Caco-2 (cell line): ENCODE data around the gene GIGYF1. TPM values are rescaled to one million over a fixed set of nuclear protein-coding genes. Genes with fewer than 3 reads are reported as not detected.
"Not testable (repeated sequence)": the region's sequence is repeated elsewhere in the genome, so short reads cannot be mapped to it uniquely, and the experiment has no call there.

Experiments
- BruUV-seq: library from RNA; stranded (reverse); fragments of 400-500 nt; replicated peaks from 2 replicates; lab custom pipeline; 2021; lab: Mats Ljungman, UMichigan
- CTCF ChIA-PET: fragments of 300-600 bp; sonication (Branson Sonifier 250); formaldehyde crosslinking; loops from one replicate; lab custom pipeline; 2022; ENCODE audit warnings: antibody characterized with exemption; lab: Charles Lee
- POLR2A ChIA-PET: fragments of 300-600 bp; sonication (Branson Sonifier 250); formaldehyde crosslinking; loops from one replicate; lab custom pipeline; 2022; ENCODE audit warnings: antibody characterized with exemption; lab: Charles Lee
- DNase-seq, 2 experiments: peaks; one replicate each; pipeline versions ENCODE4 v3.0.0 to v3.0.0-alpha.2; 2020 to 2022
- H3K27me3 ChIP-seq: replicated peaks from 2 replicates; pipeline ENCODE4 v1.6.0; 2011; ENCODE audit warnings: low read length; ENCODE audit not compliant: control insufficient read depth, insufficient read depth
- H3K36me3 ChIP-seq: 2 replicates; pipeline ENCODE4 v1.5.1; 2011; ENCODE audit warnings: low read length; ENCODE audit not compliant: control insufficient read depth, insufficient read depth
- H3K4me1 ChIP-seq: fragments of 250-450 bp; sonication (Bioruptor Pico); 2 replicates; pipeline ENCODE4 v1.5.1; 2020; ENCODE audit warnings: mild to moderate bottlenecking
- H3K4me3 ChIP-seq: 2 replicates; pipeline ENCODE4 v1.5.1; 2011; ENCODE audit warnings: low read depth, mild to moderate bottlenecking, control low read depth, low read length
- H3K9me3 ChIP-seq: fragments of 250-450 bp; sonication (Bioruptor Pico); 2 replicates; pipeline ENCODE4 v1.5.1; 2020; ENCODE audit warnings: mild to moderate bottlenecking, moderate library complexity
- H3K27ac Mint-ChIP-seq: one replicate; pipeline ENCODE4 v1.8.0; 2022; ENCODE audit warnings: mixed read lengths; ENCODE audit not compliant: unreplicated experiment
- H3K27me3 Mint-ChIP-seq: one replicate; pipeline ENCODE4 v1.8.0; 2022; ENCODE audit warnings: mixed read lengths; ENCODE audit not compliant: insufficient read depth, unreplicated experiment
- H3K36me3 Mint-ChIP-seq: one replicate; pipeline ENCODE4 v1.8.0; 2022; ENCODE audit warnings: mild to moderate bottlenecking, mixed read lengths; ENCODE audit not compliant: insufficient read depth, unreplicated experiment
- H3K4me1 Mint-ChIP-seq: one replicate; pipeline ENCODE4 v1.8.0; 2022; ENCODE audit warnings: low read depth, mixed read lengths; ENCODE audit not compliant: unreplicated experiment
- H3K4me3 Mint-ChIP-seq: one replicate; pipeline ENCODE4 v1.8.0; 2022; ENCODE audit warnings: mild to moderate bottlenecking, moderate library complexity, mixed read lengths; ENCODE audit not compliant: unreplicated experiment
- H3K9me3 Mint-ChIP-seq: one replicate; pipeline ENCODE4 v1.8.0; 2022; ENCODE audit warnings: mixed read lengths; ENCODE audit not compliant: unreplicated experiment
- CTCF ChIP-seq, 2 experiments: fragments of 200-600 bp in 1 of 2; IDR thresholded peaks; 1 replicate in 1 of 2; 2 replicates in 1 of 2; pipeline versions ENCODE4 v1.5.1 to v1.8.0; 2011 to 2022; ENCODE audit warnings: antibody characterized with exemption in 1 of 2, control low read depth in 1 of 2, inconsistent platforms in 1 of 2, low read depth in 1 of 2, low read length in 1 of 2, mild to moderate bottlenecking in 1 of 2, moderate library complexity in 1 of 2; ENCODE audit not compliant: insufficient read depth in 1 of 2, severe bottlenecking in 1 of 2, unreplicated experiment in 1 of 2
- intact Hi-C: fragments of 100-400 bp; cut with micrococcal nuclease; formaldehyde crosslinking; loops from one replicate; pipeline ENCODE4 v1.10.0; 2022; ENCODE audit not compliant: unreplicated experiment
- total RNA-seq: library from RNA; stranded (reverse); gene quantifications from 2 replicates; pipeline ENCODE4 v1.2.3, GENCODE V29; 2022

GIGYF1 gene
- total RNA-seq, 1 experiment from 2014 or later, result 53.1 TPM

GRCh38 chr7:100668069-100668449 is 26.0 kb downstream of the GIGYF1 start:
- intact Hi-C loops, result no loop called here
- BruUV-seq, result no TSS peak
- Histone ChIP-seq H3K27me3 (no peaks in the 10 kb centered on the region; the same call in 1 of the 2 replicates), H3K36me3 (no peaks in the 10 kb centered on the region), H3K4me1 (no peaks in the 10 kb centered on the region), H3K9me3 (no peaks in the 10 kb centered on the region), H3K4me3 (no peak overlapping the region)
- Mint-ChIP-seq H3K4me3 (no peak overlapping the region), H3K27me3 (no peaks in the 10 kb centered on the region), H3K36me3 (peaks cover 1% of the 10 kb centered on the region), H3K9me3 (no peaks in the 10 kb centered on the region), H3K4me1 (no peaks in the 10 kb centered on the region), H3K27ac (no peak overlapping the region)
- CTCF ChIA-PET, result no interaction called here
- DNase-seq, result no peak
- no peak for TF ChIP-seq CTCF (IDR thresholded peaks at IDR 0.05; ENCODE audit: insufficient read depth in 1 of 2, low read depth in 1 of 2, low read length in 1 of 2, severe bottlenecking in 1 of 2, unreplicated experiment in 1 of 2)
- POLR2A ChIA-PET, result no interaction called here

DNA sequence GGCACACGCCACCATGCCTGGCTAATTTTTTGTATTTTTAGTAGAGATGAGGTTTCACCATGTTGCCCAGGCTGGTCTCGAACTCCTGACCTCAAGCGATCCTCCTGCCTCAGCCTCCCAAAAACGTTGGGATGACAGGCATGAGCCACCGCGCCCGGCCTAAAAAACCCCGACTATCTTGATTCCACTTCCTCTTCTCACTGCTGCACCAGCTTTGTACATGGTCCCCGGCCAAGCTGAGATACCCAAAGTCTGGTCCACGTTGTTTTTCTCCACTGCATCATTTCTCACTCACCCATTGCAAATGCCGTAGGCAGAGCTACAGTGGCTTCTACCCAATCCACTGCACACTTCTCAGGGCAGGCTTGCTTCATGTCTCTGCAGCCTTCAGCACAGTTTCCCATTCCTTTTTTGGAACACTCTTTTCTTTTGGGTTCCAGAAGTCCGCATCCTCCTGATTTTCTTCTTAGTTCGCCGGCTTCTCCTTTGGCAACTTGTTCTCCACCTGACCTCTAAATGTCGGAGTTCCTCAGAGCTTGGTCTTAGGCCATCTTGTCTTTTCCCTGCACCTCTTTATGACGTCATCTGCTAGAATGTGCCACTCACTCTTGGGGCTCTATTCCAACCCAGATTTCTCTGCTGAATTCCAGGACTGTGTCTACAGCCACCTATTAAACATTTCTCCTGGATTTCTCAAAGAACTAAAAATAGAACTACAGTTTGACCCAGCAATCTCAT is 26.6 kb downstream of the GIGYF1 start:
- Mint-ChIP-seq H3K27me3 (no peaks in the 10 kb centered on the region), H3K36me3 (no peaks in the 10 kb centered on the region), H3K9me3 (no peaks in the 10 kb centered on the region), H3K4me3 (no peak overlapping the region), H3K4me1 (no peaks in the 10 kb centered on the region), H3K27ac (no peak overlapping the region)
- no peak for TF ChIP-seq CTCF (IDR thresholded peaks at IDR 0.05; ENCODE audit: insufficient read depth in 1 of 2, low read depth in 1 of 2, low read length in 1 of 2, severe bottlenecking in 1 of 2, unreplicated experiment in 1 of 2)
- H3K27me3 ChIP-seq, result no peaks in the 10 kb centered on the region; the same call in 1 of the 2 replicates
- intact Hi-C loops, result no loop called here
- no peaks in the 10 kb centered on the region for H3K9me3 ChIP-seq
- no peaks in the 10 kb centered on the region for H3K4me1 ChIP-seq
- H3K36me3 ChIP-seq, result no peaks in the 10 kb centered on the region
- ChIA-PET POLR2A (no interaction called here), CTCF (no interaction called here)
- no peak for DNase-seq
- BruUV-seq, result no TSS peak
- H3K4me3 ChIP-seq, result no peak overlapping the region

- no peaks in the 10 kb centered on the region for H3K36me3 Mint-ChIP-seq
- no peaks in the 10 kb centered on the region; the same call in 1 of the 2 replicates for H3K27me3 ChIP-seq
- no peaks in the 10 kb centered on the region for H3K36me3 ChIP-seq
- H3K4me3 ChIP-seq, result no peak overlapping the region
- no peaks in the 10 kb centered on the region for H3K4me1 ChIP-seq
- BruUV-seq, result no TSS peak
- H3K4me1 Mint-ChIP-seq, result no peaks in the 10 kb centered on the region
- CTCF ChIA-PET, result no interaction called here
- no peaks in the 10 kb centered on the region for H3K27me3 Mint-ChIP-seq
- DNase-seq, result no peak
- H3K9me3 Mint-ChIP-seq, result no peaks in the 10 kb centered on the region
- POLR2A ChIA-PET, result no interaction called here
- H3K4me3 Mint-ChIP-seq, result no peak overlapping the region
- H3K9me3 ChIP-seq, result no peaks in the 10 kb centered on the region
- TF ChIP-seq CTCF (IDR thresholded peaks at IDR 0.05; ENCODE audit: insufficient read depth in 1 of 2, low read depth in 1 of 2, low read length in 1 of 2, severe bottlenecking in 1 of 2, unreplicated experiment in 1 of 2), result no peak
- H3K27ac Mint-ChIP-seq, result no peak overlapping the region
- intact Hi-C loops, result no loop called here
Observed at GRCh38 chr7:100665168-100665726, 28.8 kb downstream of the GIGYF1 start.

DNA sequence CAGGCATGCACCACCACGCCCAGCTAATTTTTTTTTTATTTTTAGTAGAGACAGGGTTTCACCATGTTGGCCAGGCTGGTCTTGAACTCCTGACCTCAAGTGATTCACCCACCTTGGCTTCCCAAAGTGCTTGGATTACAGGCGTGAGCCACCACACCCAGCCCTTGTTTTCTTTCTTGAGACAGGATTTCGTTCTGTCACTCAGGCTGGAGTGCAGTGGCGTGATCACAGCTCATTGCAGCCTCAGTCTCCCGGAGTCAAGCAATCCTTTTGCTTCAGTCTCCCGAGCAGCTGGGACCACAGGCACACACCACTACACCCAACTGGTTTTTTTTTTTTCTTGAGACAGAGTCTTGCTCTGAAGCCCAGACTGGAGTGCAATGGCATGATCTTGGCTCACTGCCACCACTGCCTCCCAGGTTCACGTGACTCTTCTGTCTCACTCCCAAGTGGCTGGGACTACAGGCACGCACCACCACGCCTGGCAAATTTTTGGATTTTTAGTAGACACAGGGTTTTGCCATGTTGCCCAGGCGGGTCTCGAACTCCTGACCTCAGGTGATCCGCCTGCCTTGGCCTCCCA is 31.8 kb downstream of the GIGYF1 start:
- H3K27me3 Mint-ChIP-seq, H3K27me3 ChIP-seq, DNase-seq, H3K4me1 Mint-ChIP-seq, POLR2A ChIA-PET, H3K4me3 Mint-ChIP-seq, intact Hi-C loops, H3K9me3 ChIP-seq, H3K4me1 ChIP-seq, H3K36me3 Mint-ChIP-seq, H3K36me3 ChIP-seq, H3K27ac Mint-ChIP-seq, H3K4me3 ChIP-seq, BruUV-seq, H3K9me3 Mint-ChIP-seq: not testable (repeated sequence)
- CTCF ChIA-PET, result interaction anchor here (0.7 kb wide), 1 partner anchor 43 kb away, joined by 3 read pairs; no protein-coding TSS in a partner anchor
